A673 (cell line): ENCODE data around the gene HAND2. TPM values are rescaled to one million over a fixed set of nuclear protein-coding genes. Genes with fewer than 3 reads are reported as not detected.

Experiments
- BruUV-seq: library from RNA; stranded (reverse); fragments of 400-500 nt; replicated peaks from 2 replicates; lab custom pipeline; 2021; lab: Mats Ljungman, UMichigan
- CTCF ChIA-PET: fragments of 300-600 bp; sonication (Branson Sonifier 250); formaldehyde crosslinking; loops from one replicate; lab custom pipeline; 2022; ENCODE audit warnings: antibody characterized with exemption; lab: Charles Lee
- POLR2A ChIA-PET: fragments of 300-600 bp; sonication (Branson Sonifier 250); formaldehyde crosslinking; loops from one replicate; lab custom pipeline; 2022; ENCODE audit warnings: antibody characterized with exemption; ENCODE audit not compliant: low non-redundant PET; lab: Charles Lee
- DNase-seq: peaks from one replicate; pipeline ENCODE4 v3.0.0-alpha.2; 2015; ENCODE audit warnings: low spot score
- H3K27ac ChIP-seq: fragments of 200-600 bp; sonication (generic); 2 replicates; pipeline ENCODE4 v1.5.1; 2016; ENCODE audit warnings: mixed run types, low read depth, mild to moderate bottlenecking, mixed read lengths, antibody characterized with exemption, low read length; ENCODE audit not compliant: poor library complexity, severe bottlenecking
- H3K27me3 ChIP-seq: fragments of 200-600 bp; sonication (generic); replicated peaks from 2 replicates; pipeline ENCODE4 v1.6.1; 2017; ENCODE audit warnings: mixed run types, low read depth, mild to moderate bottlenecking, mixed read lengths, antibody characterized with exemption, low read length; ENCODE audit not compliant: insufficient read depth, poor library complexity
- H3K36me3 ChIP-seq: fragments of 200-600 bp; sonication (generic); 2 replicates; pipeline ENCODE4 v1.6.1; 2016; ENCODE audit warnings: mixed run types, mild to moderate bottlenecking, mixed read lengths, antibody characterized with exemption, low read length; ENCODE audit not compliant: insufficient read depth, poor library complexity, severe bottlenecking
- H3K4me1 ChIP-seq: fragments of 200-600 bp; sonication (generic); 2 replicates; pipeline ENCODE4 v1.6.1; 2017; ENCODE audit warnings: mixed run types, mild to moderate bottlenecking, mixed read lengths, antibody characterized with exemption, low read length; ENCODE audit not compliant: insufficient read depth, poor library complexity, severe bottlenecking
- H3K4me3 ChIP-seq: fragments of 200-600 bp; sonication (generic); 2 replicates; pipeline ENCODE4 v1.5.1; 2016; ENCODE audit warnings: low read depth, mixed run types, mild to moderate bottlenecking, mixed read lengths, low read length; ENCODE audit not compliant: poor library complexity, severe bottlenecking
- H3K9me3 ChIP-seq: fragments of 200-600 bp; sonication (generic); 2 replicates; pipeline ENCODE4 v1.6.1; 2016; ENCODE audit warnings: mixed run types, low read depth, mild to moderate bottlenecking, mixed read lengths, antibody characterized with exemption, low read length; ENCODE audit not compliant: poor library complexity, severe bottlenecking
- EZH2 ChIP-seq: fragments of 200-600 bp; sonication (generic); IDR thresholded peaks from 2 replicates; pipeline ENCODE4 v1.6.1; 2017; ENCODE audit warnings: borderline replicate concordance, low read depth, mild to moderate bottlenecking, mixed read lengths, antibody characterized with exemption, low read length; ENCODE audit not compliant: poor library complexity, severe bottlenecking
- intact Hi-C: fragments of 100-400 bp; cut with micrococcal nuclease; formaldehyde crosslinking; loops from one replicate; pipeline ENCODE4 v1.10.0; 2022; ENCODE audit not compliant: unreplicated experiment
- total RNA-seq: library from RNA; stranded (reverse); gene quantifications from 2 replicates; pipeline ENCODE4 v1.2.3, GENCODE V29; 2021
- TF ChIP-seq, protein P1 (sequence below): fragments of 300-800, 200-600 bp; sonication (generic); conservative IDR thresholded peaks from 2 replicates; pipeline ENCODE4 v1.5.1; 2017; ENCODE audit warnings: low read depth, mild to moderate bottlenecking, antibody characterized with exemption, low read length, moderate library complexity, mixed read lengths

HAND2 gene
- total RNA-seq, 1 experiment from 2014 or later, result 24.0 TPM

DNA sequence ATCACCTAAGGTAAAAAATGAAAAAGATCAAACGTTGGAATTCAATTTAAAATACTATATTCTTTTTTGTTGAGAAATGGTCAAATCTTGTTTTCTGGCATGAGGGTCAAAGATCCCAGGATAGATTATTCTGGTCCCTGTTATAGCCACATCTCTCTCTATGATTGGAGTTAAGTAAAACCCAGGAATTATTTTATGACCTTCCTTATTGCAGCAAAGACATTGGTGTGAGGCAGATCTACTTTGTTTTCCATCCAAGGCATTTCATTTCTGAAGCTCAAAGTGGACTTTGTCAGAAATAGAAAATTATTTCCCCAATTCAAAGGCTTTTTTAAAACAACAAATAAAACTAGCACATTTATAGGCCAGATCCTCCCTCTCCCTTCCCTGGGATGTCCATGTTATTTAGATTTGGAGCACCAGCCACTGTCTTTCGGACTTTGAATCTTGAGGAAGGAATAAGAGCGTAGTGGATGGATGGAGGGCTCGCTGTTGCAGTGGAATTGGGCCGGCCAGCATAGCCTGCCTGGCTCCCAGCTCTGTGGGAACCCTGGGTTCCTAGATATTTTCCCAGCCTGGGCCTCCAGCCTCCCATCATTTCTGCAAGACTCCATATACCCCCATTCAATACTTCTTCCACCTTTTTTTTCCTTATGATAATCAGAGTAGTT lies 45.6 kb upstream of the HAND2 start:
- no TSS peak for BruUV-seq
- no peaks in the 10 kb centered on the region for H3K9me3 ChIP-seq
- no peak overlapping the region for H3K4me3 ChIP-seq
- no peak for DNase-seq
- ChIA-PET CTCF (no interaction called here), POLR2A (no interaction called here)
- TF ChIP-seq, protein P1, sequence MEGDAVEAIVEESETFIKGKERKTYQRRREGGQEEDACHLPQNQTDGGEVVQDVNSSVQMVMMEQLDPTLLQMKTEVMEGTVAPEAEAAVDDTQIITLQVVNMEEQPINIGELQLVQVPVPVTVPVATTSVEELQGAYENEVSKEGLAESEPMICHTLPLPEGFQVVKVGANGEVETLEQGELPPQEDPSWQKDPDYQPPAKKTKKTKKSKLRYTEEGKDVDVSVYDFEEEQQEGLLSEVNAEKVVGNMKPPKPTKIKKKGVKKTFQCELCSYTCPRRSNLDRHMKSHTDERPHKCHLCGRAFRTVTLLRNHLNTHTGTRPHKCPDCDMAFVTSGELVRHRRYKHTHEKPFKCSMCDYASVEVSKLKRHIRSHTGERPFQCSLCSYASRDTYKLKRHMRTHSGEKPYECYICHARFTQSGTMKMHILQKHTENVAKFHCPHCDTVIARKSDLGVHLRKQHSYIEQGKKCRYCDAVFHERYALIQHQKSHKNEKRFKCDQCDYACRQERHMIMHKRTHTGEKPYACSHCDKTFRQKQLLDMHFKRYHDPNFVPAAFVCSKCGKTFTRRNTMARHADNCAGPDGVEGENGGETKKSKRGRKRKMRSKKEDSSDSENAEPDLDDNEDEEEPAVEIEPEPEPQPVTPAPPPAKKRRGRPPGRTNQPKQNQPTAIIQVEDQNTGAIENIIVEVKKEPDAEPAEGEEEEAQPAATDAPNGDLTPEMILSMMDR, result no peak
- TF ChIP-seq EZH2, result no peak
- H3K4me1 ChIP-seq, result no peaks in the 10 kb centered on the region
- H3K36me3 ChIP-seq, result no peaks in the 10 kb centered on the region
- H3K27ac ChIP-seq, result no peak overlapping the region
- intact Hi-C loops, result no loop called here
- no peaks in the 10 kb centered on the region for H3K27me3 ChIP-seq

DNA sequence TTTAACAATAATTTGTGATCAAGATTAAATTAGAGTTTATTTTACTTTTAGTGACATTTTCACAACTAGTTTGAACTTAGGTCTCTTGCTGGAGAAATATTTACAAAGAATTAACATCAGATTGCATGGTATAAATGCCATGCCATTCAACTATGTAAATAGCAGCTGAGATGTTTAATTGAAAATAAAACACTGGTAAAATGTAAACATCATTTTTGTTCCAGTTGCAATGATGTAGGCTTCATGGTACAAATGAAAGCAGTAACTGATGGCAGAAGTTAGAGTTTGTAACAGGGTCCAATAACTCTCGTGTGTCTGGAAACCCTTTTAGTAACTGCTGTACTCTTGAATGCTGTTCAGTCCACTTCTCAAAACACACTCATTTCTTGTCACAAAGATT lies 43.7 kb upstream of the HAND2 start:
- H3K4me3 ChIP-seq, result no peak overlapping the region
- no peak for DNase-seq
- H3K27ac ChIP-seq, result no peak overlapping the region
- H3K4me1 ChIP-seq, result no peaks in the 10 kb centered on the region
- POLR2A ChIA-PET, result interaction anchor here (0.6 kb wide), 1 partner anchor 613 kb away, joined by 3 read pairs; no protein-coding TSS in a partner anchor
- CTCF ChIA-PET, result no interaction called here
- TF ChIP-seq, protein P1, result no peak
- TF ChIP-seq EZH2, result no peak
- no peaks in the 10 kb centered on the region for H3K27me3 ChIP-seq
- no peaks in the 10 kb centered on the region for H3K36me3 ChIP-seq
- BruUV-seq, result no TSS peak
- no peaks in the 10 kb centered on the region for H3K9me3 ChIP-seq
- intact Hi-C loops, result no loop called here

DNA sequence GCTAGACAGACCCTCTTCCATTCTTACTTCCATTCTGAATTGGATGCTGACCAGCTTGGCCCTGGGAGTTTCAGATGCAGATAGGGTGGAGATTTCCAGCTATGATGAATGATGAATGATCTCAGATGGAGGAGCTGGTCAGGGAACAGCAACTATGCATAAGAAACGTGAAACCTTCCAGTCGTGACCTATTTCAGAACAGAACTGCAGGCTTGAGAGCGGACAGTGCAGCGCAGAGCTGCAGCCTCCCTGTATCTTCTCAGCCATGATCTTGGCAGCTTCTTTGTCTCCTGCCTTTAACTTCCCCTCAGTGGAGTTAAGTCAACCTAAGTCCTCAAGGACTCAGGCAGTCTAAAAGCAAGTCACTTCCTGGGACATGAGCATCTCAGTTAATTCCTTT lies 43.3 kb upstream of the HAND2 start:
- no peaks in the 10 kb centered on the region for H3K27me3 ChIP-seq
- no peaks in the 10 kb centered on the region for H3K4me1 ChIP-seq
- ChIA-PET CTCF (no interaction called here), POLR2A (no interaction called here)
- H3K4me3 ChIP-seq, result no peak overlapping the region
- intact Hi-C loops, result no loop called here
- no peaks in the 10 kb centered on the region for H3K36me3 ChIP-seq
- TF ChIP-seq, protein P1, result no peak
- no peak for TF ChIP-seq EZH2
- H3K9me3 ChIP-seq, result no peaks in the 10 kb centered on the region
- no peak overlapping the region for H3K27ac ChIP-seq
- no peak for DNase-seq
- no TSS peak for BruUV-seq
